RCC 7860 (cell line): ENCODE measurements around the gene IFT52.
A peak's percentile ranks its signal among the peaks of the same experiment; 100 is the strongest.
"Not testable (repeated sequence)": the region's sequence is repeated elsewhere in the genome, so short reads cannot be mapped to it uniquely, and the experiment has no call there.

Experiments used
- DNase-seq: peaks from one replicate; pipeline ENCODE4 v3.0.0-alpha.2; 2015; ENCODE audit warnings: low spot score
- FAIRE-seq: peaks from 2 replicates; lab custom pipeline; 2012; peaks lifted over from hg19 to GRCh38; lab: Jason Lieb, UNC

Gene IFT52

GRCh38 chr20:43642548-43642947 lies 51.8 kb downstream of the IFT52 start:
- no peak for FAIRE-seq
- no peak for DNase-seq

GRCh38 chr20:43650997-43651525 lies 60.3 kb downstream of the IFT52 start:
- FAIRE-seq (no peak), DNase-seq (no peak)

DNA sequence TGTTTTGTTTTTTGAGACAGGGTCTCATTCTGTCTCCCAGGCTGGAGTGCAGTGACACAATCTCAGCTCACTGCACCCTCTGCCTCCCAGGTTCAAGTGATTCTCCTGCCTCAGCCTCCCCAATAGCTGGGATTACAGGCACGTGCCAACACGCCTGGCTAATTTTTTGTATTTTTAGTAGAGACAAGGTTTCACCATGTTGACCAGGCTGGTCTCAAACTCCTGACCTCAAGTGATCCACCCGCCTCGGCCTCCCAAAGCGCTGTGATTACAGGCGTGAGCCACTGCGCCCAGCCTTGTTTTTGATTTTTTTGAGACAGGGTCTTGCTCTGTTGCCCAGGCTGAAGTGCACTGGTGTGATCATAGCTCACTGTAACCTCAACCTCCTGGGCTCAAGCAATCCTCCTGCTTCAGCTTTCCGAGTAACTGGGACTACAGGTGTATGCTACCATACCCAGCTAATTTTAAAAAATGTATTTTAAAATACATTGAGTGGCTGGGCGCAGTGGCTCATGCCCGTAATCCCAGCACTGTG lies 61.0 kb downstream of the IFT52 start:
- not testable (repeated sequence) for DNase-seq, FAIRE-seq

- FAIRE-seq = no peak
- DNase-seq = no peak
Measured at GRCh38 chr20:43653966-43654365, 63.2 kb downstream of the IFT52 start.

GRCh38 chr20:43655176-43655575 lies 64.4 kb downstream of the IFT52 start:
- FAIRE-seq, DNase-seq: not testable (repeated sequence)

- FAIRE-seq = no peak
Measured at GRCh38 chr20:43655937-43656336, 65.2 kb downstream of the IFT52 start.

GRCh38 chr20:43658069-43658722 lies 67.5 kb downstream of the IFT52 start:
- FAIRE-seq = peak; percentile 69
- DNase-seq = peak; percentile 71

More at GRCh38 chr20:43655937-43656336, 65.2 kb downstream of the IFT52 start:
- DNase-seq = no peak

DNA sequence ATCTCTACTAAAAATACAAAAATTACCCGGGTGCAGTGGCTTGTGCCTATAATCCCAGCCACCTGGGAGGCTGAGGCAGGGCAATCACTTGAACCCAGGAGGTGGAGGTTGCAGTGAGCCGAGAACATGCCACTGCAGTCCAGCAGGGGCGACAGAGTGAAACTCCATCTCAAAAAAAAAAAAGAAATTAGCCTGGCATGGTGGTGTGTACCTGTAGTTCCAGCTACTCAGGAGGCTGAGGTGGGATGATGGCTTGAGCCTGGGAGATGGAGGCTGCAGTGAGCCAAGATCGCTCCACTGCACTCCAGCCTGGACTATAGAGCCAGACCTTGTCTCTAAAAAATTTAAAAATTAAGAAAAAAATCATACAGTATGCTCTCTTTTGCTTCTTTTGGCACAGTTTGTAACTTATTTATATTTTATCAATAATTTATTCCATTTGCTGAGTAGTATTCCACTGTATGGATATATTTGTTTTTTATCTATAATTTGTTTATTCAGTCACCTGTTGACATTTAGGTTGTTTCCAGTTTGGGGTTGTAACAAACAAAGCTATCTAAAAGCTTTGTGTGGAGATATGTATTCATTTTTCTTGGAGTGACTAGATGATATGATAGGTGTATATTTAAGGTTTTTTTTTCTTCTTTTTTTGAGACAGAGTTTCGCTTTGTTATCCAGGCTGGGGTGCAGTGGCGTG lies 68.1 kb downstream of the IFT52 start:
- DNase-seq (no peak), FAIRE-seq (no peak)

DNA sequence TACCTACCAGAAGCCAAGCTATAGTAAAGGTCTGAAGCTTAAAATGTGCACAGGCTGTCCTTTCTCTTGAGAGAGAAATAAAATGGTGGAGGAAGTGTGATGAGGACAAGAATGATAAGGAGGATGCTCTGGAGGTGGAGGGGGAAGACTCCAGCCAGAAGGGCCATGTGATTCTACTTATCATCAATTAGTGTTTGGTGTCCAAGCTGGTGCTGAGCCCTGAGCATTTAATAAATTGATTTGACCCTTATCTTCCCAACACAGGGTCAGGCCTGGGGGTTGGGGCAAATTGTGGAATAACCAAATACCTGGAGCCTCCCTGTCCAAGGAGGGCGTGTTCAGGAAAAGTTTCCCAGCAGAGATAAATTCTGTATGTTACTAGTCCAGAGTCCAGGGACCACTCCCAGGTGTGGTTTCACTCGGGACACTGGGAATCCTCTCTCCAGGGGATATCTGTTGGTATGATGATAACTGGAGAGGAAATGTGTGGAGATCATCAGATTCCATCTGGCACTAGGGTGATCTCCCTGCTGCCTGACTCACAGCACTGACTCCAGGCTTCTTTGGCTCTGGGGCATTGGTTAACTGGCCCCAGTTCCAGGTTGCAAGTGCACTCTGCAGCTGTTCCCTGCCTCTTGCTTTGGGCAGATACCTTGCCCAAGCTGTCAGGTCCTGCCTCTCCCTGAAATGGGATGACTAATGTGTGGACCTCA lies 72.4 kb downstream of the IFT52 start:
- DNase-seq = no peak
- FAIRE-seq = no peak

GRCh38 chr20:43665466-43666176 lies 74.9 kb downstream of the IFT52 start:
- no peak for DNase-seq

GRCh38 chr20:43666376-43667328 lies 75.9 kb downstream of the IFT52 start, which contains the start of gene MYBL2:
TSS of gene MYBL2 (plus strand) at chr20:43667114. CDS start at chr20:43667284, 170 bp downstream.
- FAIRE-seq (no peak), DNase-seq (peak; percentile 64)

More at GRCh38 chr20:43665466-43666176, 74.9 kb downstream of the IFT52 start:
- FAIRE-seq = no peak

- DNase-seq = no peak
- FAIRE-seq = no peak
Measured at GRCh38 chr20:43667341-43668132, 76.8 kb downstream of the IFT52 start.

DNA sequence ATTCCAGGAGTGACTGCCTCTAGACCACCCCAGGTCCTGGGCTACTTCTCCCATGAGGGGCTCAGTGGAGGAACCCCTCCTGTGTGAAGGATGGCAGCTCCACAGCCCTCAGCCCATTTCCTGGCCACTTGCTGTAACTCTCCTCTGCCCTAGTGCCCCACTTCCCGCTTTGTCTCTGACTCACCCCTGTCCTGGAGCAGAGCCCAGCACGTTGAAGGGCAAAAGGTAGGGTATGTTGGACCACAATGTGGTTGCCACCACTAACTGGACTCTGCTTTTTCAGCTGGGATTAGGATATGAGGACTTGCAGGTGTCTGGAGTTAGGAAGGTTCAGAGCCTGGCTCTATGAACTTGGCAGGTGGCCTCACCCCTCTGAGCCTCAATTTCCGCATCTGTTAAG lies 78.6 kb downstream of the IFT52 start:
- DNase-seq (peak; percentile 80), FAIRE-seq (peak; percentile 85)

DNA sequence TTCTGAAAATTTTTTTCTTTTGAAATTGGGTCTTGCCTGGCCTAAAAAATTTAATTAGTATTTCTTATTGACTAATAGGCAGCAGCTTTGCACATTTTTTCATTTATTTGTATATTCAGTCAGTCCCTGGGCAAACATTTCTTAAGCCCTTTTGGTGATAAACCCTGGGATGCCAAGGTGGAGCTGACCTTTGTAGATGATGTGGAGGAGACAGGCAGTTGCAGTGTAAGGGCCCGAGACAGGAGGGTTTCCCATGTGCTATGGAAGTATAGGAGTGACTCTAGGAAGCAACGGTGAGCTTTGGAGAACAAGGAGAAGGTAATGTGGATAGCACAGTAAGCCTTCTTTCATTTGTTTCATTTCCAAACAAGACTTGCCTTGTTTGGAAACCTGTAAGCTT lies 79.7 kb downstream of the IFT52 start:
- no peak for DNase-seq
- no peak for FAIRE-seq

DNA sequence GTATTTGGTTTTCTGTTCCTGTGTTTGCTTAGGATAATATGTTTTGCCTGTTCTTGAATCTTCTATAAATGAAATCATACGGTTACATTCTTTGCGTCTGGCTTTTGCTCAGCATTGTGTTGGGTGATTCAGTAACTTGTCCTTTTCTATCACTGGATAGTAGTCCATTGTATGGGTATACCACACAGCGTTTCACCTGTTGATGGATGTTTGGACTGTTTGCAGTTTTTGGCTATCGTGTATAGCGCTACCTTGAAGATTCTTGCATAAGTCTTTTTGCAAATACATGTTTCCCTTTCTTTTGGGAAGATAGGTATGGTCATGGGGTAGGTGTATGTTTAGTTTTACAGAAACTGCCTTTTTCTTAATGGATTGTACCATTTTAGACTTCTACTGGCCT lies 85.6 kb downstream of the IFT52 start:
- DNase-seq (no peak), FAIRE-seq (no peak)

GRCh38 chr20:43680981-43681380 lies 90.2 kb downstream of the IFT52 start:
- DNase-seq (no peak), FAIRE-seq (no peak)

DNA sequence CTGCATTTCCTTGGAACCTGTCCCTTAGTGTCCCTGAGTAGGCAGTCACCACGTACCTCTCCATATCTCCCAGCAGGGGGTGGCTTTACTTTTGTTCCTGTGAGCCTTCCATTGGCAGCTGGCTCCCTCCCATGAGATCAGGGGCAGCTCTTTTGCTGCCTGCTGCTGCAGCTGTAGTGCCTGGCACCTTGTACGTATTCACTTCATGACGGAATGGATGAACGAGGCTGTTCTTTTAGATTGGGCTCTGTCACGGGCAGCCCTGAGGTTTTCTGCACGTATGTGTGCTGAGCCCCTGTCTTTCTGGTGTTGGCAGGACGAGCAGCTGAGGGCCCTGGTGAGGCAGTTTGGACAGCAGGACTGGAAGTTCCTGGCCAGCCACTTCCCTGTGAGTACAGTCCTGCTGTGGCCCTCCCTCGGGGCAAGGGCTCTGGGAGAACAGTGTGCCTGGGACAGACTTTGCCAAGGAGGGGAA lies 90.8 kb downstream of the IFT52 start:
- DNase-seq = no peak
- no peak for FAIRE-seq

- FAIRE-seq (no peak), DNase-seq (no peak)
Measured at GRCh38 chr20:43681991-43682410, 91.3 kb downstream of the IFT52 start.
